Measurements from ENCODE around the gene CST8. TPM values are rescaled to one million over a fixed set of nuclear protein-coding genes. Genes with fewer than 3 reads are reported as not detected.
"Not testable (repeated sequence)": the region's sequence is repeated elsewhere in the genome, so short reads cannot be mapped to it uniquely, and the experiment has no call there.

The CST8 gene
- total and polyA plus RNA-seq, 9 donors: not detected

- H3K36me3 ChIP-seq (ENCODE audit: control insufficient read depth, insufficient read depth, low read length): no peaks in the 10 kb centered on the region
- WGBS (ENCODE audit: insufficient coverage): 27% methylated on average over 2 of the region's 4 CpGs
- no peaks in the 10 kb centered on the region for H3K27me3 ChIP-seq (ENCODE audit: control insufficient read depth, insufficient read depth, low read length)
- no peaks in the 10 kb centered on the region for H3K9me3 ChIP-seq (replicated peaks; ENCODE audit: control insufficient read depth, low read depth, low read length)
- peaks cover 4% of the 10 kb centered on the region for H3K4me1 ChIP-seq (ENCODE audit: control insufficient read depth, insufficient read depth, low read length)
- no peak within 1 kb of the TSS for H3K4me3 ChIP-seq (ENCODE audit: low read length)
- no peak for DNase-seq
- H3K27ac ChIP-seq (ENCODE audit: low read length): no peak within 1 kb of the TSS
Measured at GRCh38 chr20:23452776-23453175, 38.1 kb upstream of the CST8 start, which contains the start of gene CST11. CST11 (minus strand) TSS chr20:23452876; CDS start chr20:23452811, 65 bp downstream.

- Histone ChIP-seq H3K36me3 (ENCODE audit: control insufficient read depth, insufficient read depth, low read length) (no peaks in the 10 kb centered on the region), H3K27ac (ENCODE audit: low read length) (no peak overlapping the region), H3K4me1 (ENCODE audit: control insufficient read depth, insufficient read depth, low read length) (peaks cover 4% of the 10 kb centered on the region), H3K9me3 (replicated peaks; ENCODE audit: control insufficient read depth, low read depth, low read length) (no peaks in the 10 kb centered on the region), H3K4me3 (ENCODE audit: low read length) (no peak overlapping the region), H3K27me3 (ENCODE audit: control insufficient read depth, insufficient read depth, low read length) (no peaks in the 10 kb centered on the region)
- 81% methylated on average over 15 of the region's 15 CpGs for WGBS (ENCODE audit: insufficient coverage)
- no peak for DNase-seq
Measured at GRCh38 chr20:23453549-23454543, 37.1 kb upstream of the CST8 start.

GRCh38 chr20:23454816-23455215 lies 36.1 kb upstream of the CST8 start:
- no CpG with 5 or more reads among the region's 1 CpG for WGBS (ENCODE audit: insufficient coverage)
- H3K27me3 ChIP-seq (ENCODE audit: control insufficient read depth, insufficient read depth, low read length): no peaks in the 10 kb centered on the region

DNA sequence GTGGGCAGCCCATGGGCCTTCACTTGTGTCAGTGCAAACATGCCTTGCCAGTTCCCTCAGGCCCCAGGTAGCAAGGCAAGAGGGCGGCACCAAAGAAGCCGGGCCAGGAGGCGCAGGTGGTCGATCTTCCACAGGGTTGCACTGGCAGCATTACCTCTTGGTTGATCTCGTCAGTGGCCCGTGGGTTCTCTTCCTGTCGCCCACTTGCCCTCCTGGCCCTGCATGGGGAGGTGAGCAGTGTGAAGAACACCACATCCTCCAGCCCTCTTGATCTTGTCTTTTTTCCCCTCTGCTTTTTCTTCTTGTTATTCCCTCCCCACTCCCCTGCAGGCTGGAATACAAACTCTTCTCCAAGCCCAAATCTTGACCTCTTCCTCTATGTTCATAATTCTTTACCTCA lies 35.3 kb upstream of the CST8 start:
- no peak overlapping the region for H3K27ac ChIP-seq (ENCODE audit: low read length)
- no peaks in the 10 kb centered on the region for H3K36me3 ChIP-seq (ENCODE audit: control insufficient read depth, insufficient read depth, low read length)
- no peaks in the 10 kb centered on the region for H3K27me3 ChIP-seq (ENCODE audit: control insufficient read depth, insufficient read depth, low read length)
- no peak overlapping the region for H3K4me3 ChIP-seq (ENCODE audit: low read length)
- WGBS (ENCODE audit: insufficient coverage): 96% methylated on average over 5 of the region's 7 CpGs
- H3K9me3 ChIP-seq (replicated peaks; ENCODE audit: control insufficient read depth, low read depth, low read length): no peaks in the 10 kb centered on the region
- no peak for DNase-seq
- peaks cover 7% of the 10 kb centered on the region for H3K4me1 ChIP-seq (ENCODE audit: control insufficient read depth, insufficient read depth, low read length)

More at GRCh38 chr20:23454816-23455215, 36.1 kb upstream of the CST8 start:
- Histone ChIP-seq H3K9me3 (replicated peaks; ENCODE audit: control insufficient read depth, low read depth, low read length) (no peaks in the 10 kb centered on the region), H3K27ac (ENCODE audit: low read length) (no peak overlapping the region), H3K36me3 (ENCODE audit: control insufficient read depth, insufficient read depth, low read length) (no peaks in the 10 kb centered on the region), H3K4me3 (ENCODE audit: low read length) (no peak overlapping the region), H3K4me1 (ENCODE audit: control insufficient read depth, insufficient read depth, low read length) (peaks cover 4% of the 10 kb centered on the region)
- DNase-seq: no peak

GRCh38 chr20:23456409-23456808 lies 34.5 kb upstream of the CST8 start:
- H3K4me3 ChIP-seq (ENCODE audit: low read length): no peak overlapping the region
- WGBS (ENCODE audit: insufficient coverage): 35% methylated on average over 3 of the region's 3 CpGs
- H3K9me3 ChIP-seq (replicated peaks; ENCODE audit: control insufficient read depth, low read depth, low read length): no peaks in the 10 kb centered on the region
- no peaks in the 10 kb centered on the region for H3K27me3 ChIP-seq (ENCODE audit: control insufficient read depth, insufficient read depth, low read length)
- peak; percentile 60 for DNase-seq
- H3K27ac ChIP-seq (ENCODE audit: low read length): no peak overlapping the region
- no peaks in the 10 kb centered on the region for H3K36me3 ChIP-seq (ENCODE audit: control insufficient read depth, insufficient read depth, low read length)
- peaks cover 7% of the 10 kb centered on the region for H3K4me1 ChIP-seq (ENCODE audit: control insufficient read depth, insufficient read depth, low read length)

GRCh38 chr20:23456873-23457272 lies 34.0 kb upstream of the CST8 start:
- H3K27me3 ChIP-seq (ENCODE audit: control insufficient read depth, insufficient read depth, low read length): no peaks in the 10 kb centered on the region
- peaks cover 7% of the 10 kb centered on the region for H3K4me1 ChIP-seq (ENCODE audit: control insufficient read depth, insufficient read depth, low read length)
- no peaks in the 10 kb centered on the region for H3K9me3 ChIP-seq (replicated peaks; ENCODE audit: control insufficient read depth, low read depth, low read length)
- no peak overlapping the region for H3K27ac ChIP-seq (ENCODE audit: low read length)
- H3K4me3 ChIP-seq (ENCODE audit: low read length): no peak overlapping the region
- DNase-seq: no peak
- no peaks in the 10 kb centered on the region for H3K36me3 ChIP-seq (ENCODE audit: control insufficient read depth, insufficient read depth, low read length)
- 97% methylated on average over 5 of the region's 7 CpGs for WGBS (ENCODE audit: insufficient coverage)

GRCh38 chr20:23459461-23460150 lies 31.3 kb upstream of the CST8 start:
- peak; percentile 81 for DNase-seq
- H3K4me1 ChIP-seq (ENCODE audit: control insufficient read depth, insufficient read depth, low read length): peaks cover 7% of the 10 kb centered on the region
- no peaks in the 10 kb centered on the region for H3K9me3 ChIP-seq (replicated peaks; ENCODE audit: control insufficient read depth, low read depth, low read length)
- WGBS (ENCODE audit: insufficient coverage): 86% methylated on average over 1 of the region's 3 CpGs
- no peak overlapping the region for H3K4me3 ChIP-seq (ENCODE audit: low read length)
- H3K27me3 ChIP-seq (ENCODE audit: control insufficient read depth, insufficient read depth, low read length): no peaks in the 10 kb centered on the region
- no peak overlapping the region for H3K27ac ChIP-seq (ENCODE audit: low read length)
- H3K36me3 ChIP-seq (ENCODE audit: control insufficient read depth, insufficient read depth, low read length): no peaks in the 10 kb centered on the region

DNA sequence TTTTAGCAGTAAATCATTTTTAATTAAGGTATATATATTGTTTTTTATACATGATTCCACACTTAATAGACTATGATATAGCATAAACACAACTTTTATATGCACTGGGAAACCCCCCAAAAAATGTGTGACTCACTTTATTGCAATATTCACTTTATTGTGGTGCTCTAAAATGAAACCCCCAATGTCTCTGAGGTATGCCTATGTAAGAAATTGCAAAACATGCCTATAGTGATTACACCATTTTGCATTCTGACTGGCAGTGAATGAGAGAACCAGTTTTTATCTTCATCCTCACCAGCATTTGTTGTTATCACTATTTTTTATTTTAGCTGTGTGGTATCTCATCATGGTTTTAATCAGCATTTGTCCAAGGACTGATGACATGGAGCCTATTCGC lies 29.7 kb upstream of the CST8 start:
- H3K4me3 ChIP-seq (ENCODE audit: low read length): no peak overlapping the region
- WGBS (ENCODE audit: insufficient coverage): no CpG with 5 or more reads among the region's 1 CpG

DNA sequence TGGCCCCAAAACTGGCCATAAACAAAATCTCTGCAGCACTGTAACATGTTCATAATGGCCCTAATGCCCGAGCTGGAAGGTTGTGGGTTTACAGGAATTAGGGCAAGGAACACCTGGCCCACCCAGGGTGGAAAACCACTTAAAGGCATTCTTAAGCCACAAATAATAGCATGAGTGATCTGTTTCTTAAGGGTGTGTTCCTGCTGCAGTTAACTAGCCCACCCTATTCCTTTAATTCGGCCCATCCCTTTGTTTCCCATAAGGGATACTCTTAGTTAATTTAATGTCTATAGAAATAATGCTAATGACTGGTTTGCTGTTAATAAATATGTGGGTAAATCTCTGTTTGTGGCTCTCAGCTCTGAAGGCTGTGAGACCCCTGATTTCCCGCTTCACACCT lies 24.0 kb upstream of the CST8 start:
- H3K4me1 ChIP-seq (ENCODE audit: control insufficient read depth, insufficient read depth, low read length); H3K9me3 ChIP-seq (replicated peaks; ENCODE audit: control insufficient read depth, low read depth, low read length); H3K27ac ChIP-seq (ENCODE audit: low read length); H3K4me3 ChIP-seq (ENCODE audit: low read length); H3K27me3 ChIP-seq (ENCODE audit: control insufficient read depth, insufficient read depth, low read length); DNase-seq; H3K36me3 ChIP-seq (ENCODE audit: control insufficient read depth, insufficient read depth, low read length): not testable (repeated sequence)
- 100% methylated on average over 1 of the region's 3 CpGs for WGBS (ENCODE audit: insufficient coverage)

More for the DNA sequence above, 29.7 kb upstream of the CST8 start:
- Histone ChIP-seq H3K9me3 (replicated peaks; ENCODE audit: control insufficient read depth, low read depth, low read length) (peaks cover 3% of the 10 kb centered on the region), H3K36me3 (ENCODE audit: control insufficient read depth, insufficient read depth, low read length) (no peaks in the 10 kb centered on the region), H3K27ac (ENCODE audit: low read length) (no peak overlapping the region), H3K4me1 (ENCODE audit: control insufficient read depth, insufficient read depth, low read length) (peaks cover 7% of the 10 kb centered on the region), H3K27me3 (ENCODE audit: control insufficient read depth, insufficient read depth, low read length) (no peaks in the 10 kb centered on the region)
- DNase-seq: no peak

- WGBS (ENCODE audit: insufficient coverage): no CpG with 5 or more reads among the region's 5 CpGs
- H3K4me3 ChIP-seq (ENCODE audit: low read length); H3K4me1 ChIP-seq (ENCODE audit: control insufficient read depth, insufficient read depth, low read length); H3K27me3 ChIP-seq (ENCODE audit: control insufficient read depth, insufficient read depth, low read length); H3K9me3 ChIP-seq (replicated peaks; ENCODE audit: control insufficient read depth, low read depth, low read length); DNase-seq; H3K27ac ChIP-seq (ENCODE audit: low read length); H3K36me3 ChIP-seq (ENCODE audit: control insufficient read depth, insufficient read depth, low read length): not testable (repeated sequence)
Measured at GRCh38 chr20:23472306-23472705, 18.6 kb upstream of the CST8 start.

All from muscle of leg (tissue), 11 donors.